PFSK-1 (cell line): ENCODE data around the gene AZIN2.

ENCODE experiments used
- POLR2AphosphoS5 ChIP-seq: IDR thresholded peaks from 2 replicates; pipeline ENCODE4 v1.6.1; 2012; ENCODE audit warnings: low read depth, mild to moderate bottlenecking, control low read depth, low read length, moderate library complexity
- TAF1 ChIP-seq: IDR thresholded peaks from 2 replicates; pipeline ENCODE4 v1.6.1; 2012; ENCODE audit warnings: low read length, control low read depth, borderline replicate concordance; ENCODE audit not compliant: insufficient read depth

GRCh38 chr1:33165809-33166208 is 84.9 kb downstream of the AZIN2 start:
- TF ChIP-seq TAF1 = no peak
- no peak for TF ChIP-seq POLR2AphosphoS5
